HG03066 (cell line): ENCODE measurements around the gene CNOT6L.
A peak's percentile ranks its signal among the peaks of the same experiment; 100 is the strongest.

ENCODE experiments used
- ATAC-seq: cut with Tn5 transposase; IDR thresholded peaks from one replicate; pipeline ENCODE4 v1.9.1; 2021; ENCODE audit warnings: low read depth; ENCODE audit not compliant: unreplicated experiment

CNOT6L gene

GRCh38 chr4:77818602-77819403 is at the start of gene CNOT6L:
TSS of gene CNOT6L (minus strand) at chr4:77819368. CDS start at chr4:77819308, 60 bp downstream.
- peak; percentile 14 for ATAC-seq

GRCh38 chr4:77865259-77865658 is 46.1 kb upstream of the CNOT6L start:
- no peak for ATAC-seq

- ATAC-seq = peak; percentile 12
These were observed 44.2 kb upstream of the CNOT6L start for GRCh38 chr4:77863341-77863740.

GRCh38 chr4:77862478-77863216 is 43.5 kb upstream of the CNOT6L start, which contains the start of gene MRPL1:
TSS of gene MRPL1 (plus strand) at chr4:77862830. CDS start at chr4:77862849, 19 bp downstream.
- ATAC-seq = peak; percentile 85

- no peak for ATAC-seq
These were observed 42.3 kb upstream of the CNOT6L start for GRCh38 chr4:77861495-77861894.

- no peak for ATAC-seq
These were observed 40.1 kb upstream of the CNOT6L start for GRCh38 chr4:77859256-77859655.

- ATAC-seq = no peak
These were observed 37.0 kb upstream of the CNOT6L start for GRCh38 chr4:77856152-77856551.

GRCh38 chr4:77854431-77855111 is 35.4 kb upstream of the CNOT6L start:
- no peak for ATAC-seq

GRCh38 chr4:77852892-77853495 is 33.8 kb upstream of the CNOT6L start:
- peak; percentile 70 for ATAC-seq

- no peak for ATAC-seq
These were observed 30.3 kb upstream of the CNOT6L start for GRCh38 chr4:77849278-77849965.

- ATAC-seq = no peak
These were observed 29.3 kb upstream of the CNOT6L start for GRCh38 chr4:77848508-77848907.

GRCh38 chr4:77845929-77846328 is 26.8 kb upstream of the CNOT6L start:
- no peak for ATAC-seq

GRCh38 chr4:77845400-77845799 is 26.2 kb upstream of the CNOT6L start:
- no peak for ATAC-seq

GRCh38 chr4:77844363-77844762 is 25.2 kb upstream of the CNOT6L start:
- ATAC-seq = no peak

- ATAC-seq = no peak
These were observed 24.5 kb upstream of the CNOT6L start for GRCh38 chr4:77843628-77844027.

- no peak for ATAC-seq
These were observed 15.2 kb upstream of the CNOT6L start for GRCh38 chr4:77834403-77834802.

GRCh38 chr4:77833126-77833724 is 14.1 kb upstream of the CNOT6L start:
- ATAC-seq = no peak

GRCh38 chr4:77827343-77827742 is 8.2 kb upstream of the CNOT6L start:
- peak; percentile 48 for ATAC-seq

- no peak for ATAC-seq
These were observed 7.1 kb upstream of the CNOT6L start for GRCh38 chr4:77826275-77826674.

- no peak for ATAC-seq
These were observed 2.6 kb upstream of the CNOT6L start for GRCh38 chr4:77821775-77822174.
